GM21717 (cell line): ENCODE data around the gene ADAM21.
"Not testable (repeated sequence)": the region's sequence is repeated elsewhere in the genome, so short reads cannot be mapped to it uniquely, and the experiment has no call there.

Experiments
- ATAC-seq: cut with Tn5 transposase; IDR thresholded peaks from one replicate; pipeline ENCODE4 v1.9.1; 2021; ENCODE audit warnings: mild to moderate bottlenecking, moderate library complexity; ENCODE audit not compliant: unreplicated experiment

The ADAM21 gene

DNA sequence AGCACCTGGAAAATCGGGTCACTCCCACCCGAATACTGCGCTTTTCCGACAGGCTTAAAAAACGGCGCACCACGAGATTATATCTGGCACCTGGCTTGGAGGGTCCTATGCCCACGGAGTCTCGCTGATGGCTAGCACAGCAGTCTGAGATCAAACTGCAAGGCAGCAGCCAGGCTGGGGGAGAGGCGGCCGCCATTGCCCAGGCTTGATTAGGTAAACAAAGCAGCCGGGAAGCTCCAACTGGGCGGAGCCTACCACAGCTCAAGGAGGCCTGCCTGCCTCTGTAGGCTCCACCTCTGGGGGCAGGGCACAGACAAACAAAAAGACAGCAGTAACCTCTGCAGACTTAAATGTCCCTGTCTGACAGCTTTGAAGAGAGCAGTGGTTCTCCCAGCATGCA is 23.5 kb downstream of the ADAM21 start:
- not testable (repeated sequence) for ATAC-seq

DNA sequence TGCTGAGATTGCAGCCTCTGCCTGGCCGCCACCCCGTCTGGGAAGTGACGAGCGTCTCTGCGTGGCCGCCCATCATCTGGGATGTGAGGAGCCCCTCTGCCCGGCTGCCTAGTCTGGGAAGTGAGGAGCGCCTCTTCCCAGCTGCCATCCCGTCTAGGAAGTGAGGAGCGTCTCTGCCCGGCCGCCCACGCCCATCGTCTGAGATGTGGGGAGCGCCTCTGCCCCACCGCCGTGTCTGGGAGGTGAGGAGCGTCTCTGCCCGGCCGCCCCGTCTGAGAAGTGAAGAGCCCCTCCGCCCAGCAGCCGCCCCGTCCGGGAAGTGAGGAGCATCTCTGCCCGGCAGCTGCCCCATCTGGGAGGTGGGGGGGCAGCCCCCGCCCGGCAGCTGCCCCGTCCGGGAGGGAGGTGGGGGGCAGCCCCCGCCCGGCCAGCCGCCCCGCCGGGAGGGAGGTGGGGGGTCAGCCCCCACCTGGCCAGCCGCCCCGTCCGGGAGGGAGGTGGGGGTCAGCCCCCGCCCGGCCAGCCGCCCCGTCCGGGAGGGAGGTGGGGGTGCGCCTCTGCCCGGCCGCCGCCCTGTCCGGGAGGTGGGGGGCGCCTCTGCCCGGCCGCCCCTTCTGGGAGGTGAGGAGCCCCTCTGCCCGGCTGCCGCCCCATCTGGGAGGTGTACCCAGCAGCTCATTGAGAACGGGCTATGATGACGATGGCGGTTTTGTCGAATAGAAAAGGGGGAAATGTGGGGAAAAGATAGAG is 25.6 kb downstream of the ADAM21 start:
- not testable (repeated sequence) for ATAC-seq

DNA sequence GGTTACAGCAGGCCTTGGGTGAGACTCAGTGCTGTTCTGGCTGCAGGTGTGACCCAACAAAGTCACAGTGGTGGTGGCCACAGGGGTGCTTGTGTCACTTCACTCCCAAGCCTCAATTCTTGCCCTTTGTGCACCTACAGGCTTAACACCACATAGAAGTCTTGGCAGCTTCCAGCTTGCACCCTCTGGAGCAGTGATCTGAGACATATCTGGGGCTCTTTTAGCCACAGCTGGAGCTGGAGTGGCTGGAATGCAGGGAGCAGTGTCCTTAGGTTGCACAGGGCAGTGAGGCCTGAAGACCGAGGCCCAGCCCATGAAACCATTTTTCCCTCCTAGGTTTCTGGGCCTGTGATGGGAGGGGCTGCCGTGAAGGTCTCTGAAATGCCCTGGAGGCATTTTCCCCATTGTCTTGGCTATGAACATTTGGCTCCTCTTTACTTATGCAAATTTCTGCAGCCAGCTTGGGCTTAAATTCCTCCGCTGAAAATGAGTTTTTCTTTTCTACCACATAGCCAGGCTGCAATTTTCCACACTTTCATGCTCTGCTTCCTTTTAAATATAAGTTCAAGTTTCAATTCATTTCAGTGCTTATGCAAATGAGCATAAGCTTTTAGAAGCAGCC is 37.7 kb downstream of the ADAM21 start:
- ATAC-seq, result no peak

DNA sequence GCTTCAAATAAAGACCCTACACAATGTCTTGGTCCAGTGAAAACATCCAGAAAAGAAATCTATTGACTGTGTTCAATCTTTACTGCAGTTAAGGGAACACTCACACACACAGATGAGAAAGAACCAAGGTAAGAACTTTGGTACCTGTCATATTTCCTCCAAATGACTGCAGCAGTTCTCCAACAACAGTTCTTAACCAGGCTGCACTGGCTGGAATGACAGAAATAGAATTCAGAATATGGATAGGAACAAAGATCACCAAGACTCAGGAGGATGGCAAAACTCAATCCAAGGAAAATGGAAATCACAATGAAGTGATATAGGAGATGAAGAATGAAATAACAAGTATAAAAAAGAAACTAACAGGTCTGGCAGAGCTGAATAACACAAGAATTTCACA is 46.2 kb downstream of the ADAM21 start:
- no peak for ATAC-seq
